Measurements from ENCODE around the gene LLGL2.

GRCh38 chr17:75590314-75590761 is 64.8 kb downstream of the LLGL2 start:
- TF ChIP-seq CTCF (IDR thresholded peaks at IDR 0.05) (no peak), POLR2A (IDR thresholded peaks at IDR 0.05) (no peak)
